Suppressor macrophage treated with lipopolysaccharide for 1 hour (primary cell): ENCODE measurements around the gene SPR.

Source experiments
- DNase-seq, 3 donors: peaks; one replicate each; pipeline ENCODE4 v3.0.0-alpha.2; 2020 to 2022

The SPR gene

DNA sequence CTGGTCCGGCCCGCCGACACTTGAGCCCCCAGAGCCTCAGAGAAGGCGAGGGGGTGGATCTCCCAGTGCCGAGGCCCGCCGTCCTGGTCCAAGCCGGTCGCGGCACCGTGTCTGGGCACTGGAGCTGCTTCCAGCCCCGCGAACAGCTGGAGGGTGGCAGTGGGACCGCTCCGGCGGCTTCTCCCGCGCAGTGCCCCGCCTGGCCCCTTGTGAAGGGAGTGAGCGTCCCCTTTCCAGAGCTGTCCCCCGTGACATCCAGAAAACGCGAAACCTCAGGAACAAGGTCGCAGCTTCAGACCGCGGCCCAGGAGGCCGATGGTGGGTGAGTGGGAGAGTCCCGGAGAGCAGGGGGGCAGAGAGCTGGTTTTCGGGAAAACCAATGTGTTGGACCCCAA, 29.5 kb downstream of the SPR start:
- no peak for DNase-seq

DNA sequence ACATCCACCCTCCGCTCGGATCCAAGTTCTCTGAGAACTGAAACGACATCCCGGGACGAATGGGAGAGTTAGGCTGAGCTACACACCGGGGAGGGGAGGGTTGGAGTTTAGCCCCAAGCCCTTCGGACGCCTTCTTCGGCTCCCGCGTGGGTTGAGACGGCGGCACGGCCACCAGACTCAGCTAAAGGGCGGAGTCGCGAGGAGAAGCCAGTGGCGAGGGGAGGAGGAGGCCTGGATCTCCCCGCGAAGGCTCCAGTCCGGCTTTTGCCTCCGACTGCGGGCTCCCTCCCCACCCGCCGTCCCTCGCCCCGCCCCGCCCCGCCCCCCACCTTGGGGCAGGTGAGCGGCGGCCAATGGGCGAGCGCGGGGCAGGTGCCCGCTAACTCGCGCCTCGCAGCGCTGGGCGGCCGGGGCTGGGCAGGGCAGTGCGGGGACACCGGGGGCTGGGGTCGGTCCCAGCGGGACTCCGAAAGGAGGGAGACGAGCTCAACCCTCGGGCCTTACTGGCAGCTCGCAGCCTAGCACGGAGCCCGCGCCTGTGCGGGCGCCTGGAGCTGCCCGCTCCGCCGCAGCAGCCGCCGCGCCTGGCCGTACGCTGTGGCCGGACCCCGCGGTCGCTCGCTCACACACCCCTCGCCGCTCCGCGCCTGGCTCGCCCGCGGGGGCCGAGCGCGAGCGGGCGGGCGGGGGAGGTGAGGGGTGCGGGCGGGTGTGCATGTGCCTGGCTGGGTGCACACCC, 30.1 kb downstream of the SPR start, which contains the start of gene EMX1:
Gene EMX1, plus strand, starts transcription at position 382 of the 739 bp plus-strand sequence. Its CDS starts 334 bp downstream, at position 716.
- peak; percentile 33 to 59 (median 34) for DNase-seq

DNA sequence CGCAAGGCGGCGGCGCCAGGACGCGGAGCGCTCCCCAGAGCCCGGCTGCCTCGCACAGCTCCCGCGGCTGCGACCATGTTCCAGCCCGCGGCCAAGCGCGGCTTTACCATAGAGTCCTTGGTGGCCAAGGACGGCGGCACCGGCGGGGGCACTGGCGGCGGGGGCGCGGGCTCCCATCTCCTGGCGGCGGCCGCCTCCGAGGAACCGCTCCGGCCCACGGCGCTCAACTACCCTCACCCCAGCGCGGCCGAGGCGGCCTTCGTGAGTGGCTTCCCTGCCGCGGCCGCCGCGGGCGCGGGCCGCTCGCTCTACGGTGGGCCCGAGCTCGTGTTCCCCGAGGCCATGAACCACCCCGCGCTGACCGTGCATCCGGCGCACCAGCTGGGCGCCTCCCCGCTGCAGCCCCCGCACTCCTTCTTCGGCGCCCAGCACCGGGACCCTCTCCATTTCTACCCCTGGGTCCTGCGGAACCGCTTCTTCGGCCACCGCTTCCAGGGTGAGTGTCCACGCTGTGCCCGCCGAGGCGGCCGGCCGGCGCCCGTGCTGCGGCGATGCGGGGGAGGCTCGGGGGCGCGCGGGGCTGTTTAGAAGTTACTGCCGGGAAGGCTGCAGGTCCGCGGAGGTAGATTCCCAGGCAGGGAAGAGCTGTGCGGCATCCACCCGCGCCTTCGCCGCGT, 30.8 kb downstream of the SPR start:
- DNase-seq = peak in 1 of 3 donors; percentile 51

DNA sequence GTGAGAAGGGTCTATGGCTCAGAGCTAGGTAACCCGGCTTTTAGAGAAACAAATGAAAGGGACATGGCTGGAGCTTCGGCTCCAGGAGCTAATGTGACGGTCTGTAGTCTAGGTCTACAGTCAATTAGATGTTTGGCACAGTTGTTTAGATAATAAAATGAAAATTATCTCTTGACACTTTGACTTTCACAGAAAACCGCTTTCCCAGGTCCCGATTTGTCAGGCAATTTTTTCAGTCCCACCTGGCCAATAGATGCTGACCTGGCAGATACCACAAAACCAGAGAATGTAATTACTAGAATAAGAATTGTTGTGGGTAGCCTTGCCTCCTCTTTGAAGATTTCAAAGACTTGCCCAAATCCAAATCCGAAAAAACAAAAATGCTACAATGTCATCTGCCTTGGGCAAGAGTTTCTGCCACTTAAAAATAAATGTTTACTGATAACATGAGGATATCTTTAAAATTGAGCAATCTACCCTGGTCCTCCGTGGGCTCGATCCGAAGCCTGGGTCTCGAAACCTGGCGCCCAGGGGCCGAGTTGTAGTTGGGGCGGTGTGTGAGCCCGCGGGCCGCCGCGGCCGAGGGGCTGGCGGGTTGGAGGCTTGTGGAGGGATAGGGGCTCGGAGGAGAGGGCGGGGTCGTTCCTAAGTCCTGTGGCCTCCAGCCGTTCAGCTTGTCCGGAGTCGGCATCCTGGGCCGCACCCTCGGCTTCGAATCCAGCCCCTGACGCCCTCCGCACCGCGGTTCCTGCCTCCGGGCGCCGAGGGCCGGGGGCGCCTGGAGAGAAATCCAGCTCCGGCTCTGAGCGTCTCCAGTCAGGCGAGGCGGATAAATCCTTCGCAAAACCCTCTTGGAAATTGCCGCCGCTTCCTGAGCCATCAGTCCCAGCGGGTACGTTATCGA, 32.5 kb downstream of the SPR start:
- no peak for DNase-seq

DNA sequence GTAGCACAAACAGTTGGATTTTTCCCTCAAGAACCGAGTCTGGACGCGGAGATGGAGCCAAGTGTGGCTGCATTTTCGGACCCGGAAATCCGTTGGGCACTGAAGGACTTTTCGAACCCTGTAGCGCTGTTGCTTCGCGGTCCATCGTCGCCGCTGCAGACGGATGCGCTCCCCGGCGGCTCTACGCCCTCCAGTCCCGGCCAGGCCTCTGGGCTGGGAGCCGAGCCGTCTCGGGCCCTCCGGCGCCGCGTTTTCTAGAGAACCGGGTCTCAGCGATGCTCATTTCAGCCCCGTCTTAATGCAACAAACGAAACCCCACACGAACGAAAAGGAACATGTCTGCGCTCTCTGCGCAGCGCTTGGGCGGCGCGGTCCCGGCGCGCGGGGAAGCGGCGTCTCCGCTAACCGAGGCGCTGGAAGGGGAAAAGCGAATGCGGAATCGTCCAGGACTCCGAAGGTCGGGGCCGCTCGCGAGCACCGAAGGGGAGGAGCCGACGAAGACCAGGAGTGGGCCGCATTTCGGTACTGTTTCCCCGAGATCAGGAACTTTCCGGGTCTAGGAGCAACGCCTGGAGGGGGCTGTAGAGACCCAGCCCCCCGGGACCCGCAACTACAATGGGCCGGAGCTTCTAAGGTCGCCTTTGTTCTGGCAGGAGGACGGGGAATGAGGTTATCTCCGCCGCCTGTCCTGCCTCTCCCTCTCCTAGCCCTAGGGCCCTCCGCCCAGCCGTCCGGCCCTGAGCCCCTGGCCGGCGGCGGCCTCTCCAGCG, 33.3 kb downstream of the SPR start:
- peak; percentile 24 to 69 (median 45) for DNase-seq

DNA sequence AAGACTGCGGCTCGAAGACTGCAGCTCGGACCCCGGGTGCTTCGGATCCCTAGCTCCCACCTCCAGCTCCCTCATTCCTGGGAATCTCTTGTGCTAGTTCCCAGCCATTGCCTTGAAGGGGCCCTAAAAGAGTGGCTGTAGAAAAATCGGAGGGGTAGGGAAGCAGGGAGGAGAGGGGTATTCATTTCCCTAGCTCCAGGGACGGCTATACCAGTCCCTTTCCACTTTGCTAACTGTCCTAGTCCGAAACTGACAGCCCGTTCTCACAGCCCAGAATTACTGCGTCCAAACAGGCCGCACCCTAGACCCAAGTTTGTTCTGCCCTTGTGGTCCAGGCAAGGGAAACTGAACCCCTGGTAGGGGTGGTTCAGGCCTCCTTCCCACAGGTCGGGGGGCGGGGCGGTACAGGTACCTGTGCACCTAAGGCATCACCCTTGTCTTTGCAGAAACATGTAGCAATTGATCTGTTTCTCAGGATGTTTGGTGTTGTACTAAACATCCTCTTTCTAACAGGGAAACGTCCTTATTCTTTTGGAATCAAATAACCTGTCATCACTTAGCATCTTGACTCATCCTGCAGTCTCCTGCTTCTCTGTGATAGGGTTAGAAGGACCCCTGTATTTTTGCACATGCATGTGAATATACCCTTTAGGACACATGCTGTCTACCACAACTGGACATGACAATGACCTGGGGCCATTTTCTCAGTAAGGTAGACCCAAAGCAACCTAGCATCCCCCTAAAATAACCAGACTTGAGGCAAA, 34.1 kb downstream of the SPR start:
- no peak for DNase-seq

DNA sequence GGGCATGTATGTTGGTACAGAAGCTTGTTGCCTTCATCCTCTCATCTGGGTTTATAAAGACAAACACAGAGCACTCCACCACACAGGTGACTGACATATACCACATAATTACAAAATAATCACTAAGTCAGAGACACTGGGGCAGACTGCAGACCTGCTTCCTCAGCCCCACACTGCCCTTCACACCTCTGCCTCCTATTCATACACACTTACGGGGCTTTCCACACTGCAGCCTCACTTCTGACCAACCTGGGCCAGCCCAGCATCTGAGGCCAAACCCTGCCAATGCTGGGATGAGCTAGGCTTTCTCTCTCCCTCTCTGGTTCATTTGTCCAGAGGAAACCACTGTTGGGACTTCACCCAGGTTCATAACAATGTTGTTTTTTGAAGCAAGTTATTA, 34.6 kb downstream of the SPR start:
- DNase-seq = no peak

DNA sequence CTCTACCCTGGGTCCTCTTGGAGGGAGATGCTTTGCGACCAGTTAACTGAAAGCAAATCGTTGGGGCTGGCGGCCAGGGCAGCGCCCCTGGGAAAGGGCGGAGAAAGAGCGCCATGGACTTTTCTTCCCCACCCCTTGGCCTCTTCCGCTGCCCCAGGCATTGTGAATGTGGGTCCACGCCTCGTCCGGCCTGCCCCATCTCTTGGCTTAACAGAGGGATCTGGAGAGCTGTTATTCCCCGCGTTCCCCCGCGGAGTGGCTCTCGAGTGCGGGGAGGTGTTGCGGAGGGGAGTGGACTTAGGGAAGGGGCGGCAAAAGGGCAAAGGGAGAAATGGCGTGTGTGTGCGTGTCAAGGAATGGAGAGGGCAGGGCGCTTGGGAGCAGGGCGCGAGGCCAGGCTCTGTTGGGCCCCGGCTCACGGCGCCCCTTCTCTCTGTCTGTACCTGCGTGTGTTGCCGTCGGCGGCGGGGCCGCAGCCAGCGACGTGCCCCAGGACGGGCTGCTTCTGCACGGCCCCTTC, 36.7 kb downstream of the SPR start:
- DNase-seq = no peak

DNA sequence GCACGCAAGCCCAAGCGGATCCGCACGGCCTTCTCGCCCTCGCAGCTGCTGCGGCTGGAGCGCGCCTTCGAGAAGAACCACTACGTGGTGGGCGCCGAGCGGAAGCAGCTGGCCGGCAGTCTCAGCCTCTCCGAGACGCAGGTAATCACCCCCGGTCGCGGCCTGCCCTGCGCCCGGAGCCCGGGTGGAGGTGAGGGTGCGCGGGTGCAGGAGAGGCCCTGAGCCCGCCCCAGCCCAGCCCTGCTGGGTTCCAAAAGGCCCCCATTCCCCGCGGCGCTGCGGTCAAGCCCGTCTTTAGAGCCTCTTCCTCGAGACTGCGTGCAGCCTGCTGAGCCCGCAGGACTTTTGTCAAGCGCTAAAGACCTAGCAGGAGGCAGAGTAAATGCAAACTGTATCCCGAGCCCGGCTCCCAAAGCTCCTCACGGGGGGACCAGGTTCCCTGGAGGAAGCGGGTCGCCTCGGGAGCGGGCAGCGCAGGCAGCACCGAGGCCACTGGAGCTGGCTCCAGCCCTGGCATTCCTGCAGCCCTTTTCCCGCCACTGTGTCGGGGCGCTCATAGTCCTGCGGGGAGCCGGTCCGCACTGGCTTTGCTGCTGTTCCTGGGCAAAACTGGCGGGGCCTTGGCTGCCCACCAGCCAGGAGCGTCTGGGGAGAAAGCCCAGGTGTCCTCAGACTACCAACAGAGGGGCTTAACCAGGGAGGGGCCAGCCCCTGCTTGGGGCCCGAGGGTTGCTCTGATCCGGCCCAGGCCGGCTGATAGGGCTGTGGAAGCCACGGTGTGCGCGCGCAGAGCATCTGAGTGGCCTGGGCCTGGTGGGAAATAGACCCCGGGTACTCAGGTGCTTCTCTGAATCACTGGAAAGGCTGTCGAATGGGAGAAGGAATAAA, 37.4 kb downstream of the SPR start:
- no peak for DNase-seq

DNA sequence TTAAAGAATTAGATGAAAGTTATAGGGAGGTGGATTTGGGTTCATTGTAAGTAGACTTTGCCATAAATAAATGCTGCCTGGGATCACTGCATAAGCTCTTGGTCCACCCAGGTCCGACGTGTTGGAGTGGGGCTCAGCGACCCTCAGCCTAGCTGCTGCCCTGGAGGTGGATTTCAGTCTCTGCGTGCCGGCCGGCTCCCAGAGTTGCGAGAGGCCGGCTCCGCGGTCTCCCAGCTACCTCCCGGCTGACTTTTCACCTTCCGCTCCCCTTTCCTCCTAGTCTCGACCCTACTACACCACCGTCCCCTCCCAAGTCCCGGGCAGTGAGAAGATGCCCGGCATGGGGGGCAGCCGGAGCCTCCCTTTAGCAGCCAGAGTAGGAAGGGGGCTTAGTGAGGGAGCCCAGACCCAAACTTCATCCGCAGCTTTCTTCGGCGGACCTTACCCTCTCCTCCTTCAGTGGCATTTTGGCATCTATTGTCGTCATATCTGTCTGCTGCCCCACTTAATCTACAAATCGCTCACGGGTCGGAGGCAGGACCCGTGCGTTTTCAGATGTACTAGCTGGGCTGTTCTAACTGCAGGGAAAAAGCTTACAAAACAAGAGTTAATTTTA, 38.2 kb downstream of the SPR start:
- DNase-seq = no peak

DNA sequence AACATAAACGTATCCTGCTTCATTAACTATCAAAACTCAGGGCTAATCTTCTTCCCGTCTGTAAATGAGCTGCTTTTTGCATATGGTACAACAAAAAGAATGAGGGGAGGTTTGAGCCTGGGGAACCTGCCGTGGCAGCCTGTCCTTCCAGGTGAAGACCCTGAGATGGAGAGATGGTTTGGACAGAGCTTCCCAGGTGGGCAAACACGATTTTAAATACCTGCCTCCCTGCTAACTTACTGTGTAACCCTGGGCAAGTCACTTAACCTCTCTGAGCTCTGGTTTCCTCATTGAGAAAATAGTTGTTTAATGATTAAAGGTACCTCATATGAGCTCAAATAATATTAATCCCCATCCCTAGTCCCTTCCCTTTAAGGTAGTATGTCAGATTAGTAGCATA, 39.2 kb downstream of the SPR start:
- DNase-seq = no peak

DNA sequence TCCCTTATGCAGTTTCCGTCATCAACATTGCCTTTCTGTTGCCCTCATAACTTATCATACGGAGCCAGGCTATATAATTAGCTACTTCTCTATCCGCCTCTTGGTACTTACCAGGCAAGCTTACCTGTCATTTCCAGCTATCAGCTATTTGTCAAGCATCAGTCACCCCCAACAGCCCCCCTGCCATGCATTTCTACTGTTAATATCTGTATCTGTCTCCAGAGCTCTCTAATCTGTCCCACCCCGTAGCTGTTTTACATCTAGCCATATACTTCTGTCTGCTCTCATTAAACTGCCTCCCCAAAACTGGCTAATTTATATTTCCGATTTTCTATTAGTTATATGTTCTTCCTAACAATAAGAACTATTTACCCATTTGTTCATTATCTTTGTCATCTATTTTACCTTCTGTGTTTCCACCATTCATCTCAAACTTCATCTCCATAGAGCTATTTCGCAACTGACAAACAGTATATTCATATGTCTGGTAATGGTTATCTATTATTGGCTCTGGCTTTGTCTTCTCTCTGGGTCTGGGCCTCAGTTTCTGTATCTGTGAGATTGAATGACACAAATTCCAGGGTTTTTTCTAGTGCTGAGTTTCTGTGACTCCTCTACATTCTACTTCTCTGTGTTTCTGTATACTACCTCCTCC, 39.7 kb downstream of the SPR start:
- no peak for DNase-seq

DNA sequence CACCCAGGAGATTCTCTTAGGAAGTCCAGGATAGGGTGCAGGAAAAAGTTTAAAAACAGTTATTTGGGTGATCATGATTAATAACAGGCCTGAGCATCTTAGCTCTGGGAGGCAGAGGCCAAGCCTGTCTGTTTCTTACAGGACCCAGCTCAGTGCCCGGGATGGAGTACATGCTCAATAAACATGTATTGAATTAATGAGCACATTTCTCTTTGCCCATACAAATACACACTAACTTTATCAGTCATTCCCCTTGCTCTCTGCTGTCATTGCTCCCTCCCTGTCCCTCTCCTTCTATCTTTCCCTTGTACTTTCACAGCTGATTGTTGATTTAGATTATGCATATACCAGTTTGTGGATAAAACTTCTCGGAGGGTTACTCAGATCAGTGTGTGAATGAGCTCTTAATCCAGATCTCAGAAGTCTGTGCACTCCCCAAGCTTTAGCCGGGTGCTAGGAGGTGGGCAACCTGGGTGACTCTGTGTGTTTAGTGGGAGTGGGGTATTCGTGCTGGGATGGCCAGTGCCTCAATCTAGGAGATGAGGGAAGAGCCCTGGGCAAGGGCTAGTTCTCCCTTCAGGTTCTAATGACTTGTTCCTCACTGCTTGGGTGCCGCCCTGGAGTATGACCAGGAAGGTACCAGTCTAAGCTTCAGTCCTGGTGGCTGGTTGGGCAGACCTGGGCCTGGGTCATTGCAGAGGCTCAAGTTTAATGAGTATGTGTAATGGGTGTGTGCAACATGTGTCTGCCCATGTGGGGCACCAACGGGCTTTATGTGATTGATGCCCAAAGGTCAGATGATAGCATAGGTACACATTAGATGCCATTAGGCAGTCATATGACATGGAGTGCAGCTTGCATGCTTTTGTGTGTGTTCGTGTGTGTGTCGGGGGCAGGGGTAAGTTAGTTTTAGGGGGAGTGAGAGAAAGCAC, 40.7 kb downstream of the SPR start:
- DNase-seq = no peak

DNA sequence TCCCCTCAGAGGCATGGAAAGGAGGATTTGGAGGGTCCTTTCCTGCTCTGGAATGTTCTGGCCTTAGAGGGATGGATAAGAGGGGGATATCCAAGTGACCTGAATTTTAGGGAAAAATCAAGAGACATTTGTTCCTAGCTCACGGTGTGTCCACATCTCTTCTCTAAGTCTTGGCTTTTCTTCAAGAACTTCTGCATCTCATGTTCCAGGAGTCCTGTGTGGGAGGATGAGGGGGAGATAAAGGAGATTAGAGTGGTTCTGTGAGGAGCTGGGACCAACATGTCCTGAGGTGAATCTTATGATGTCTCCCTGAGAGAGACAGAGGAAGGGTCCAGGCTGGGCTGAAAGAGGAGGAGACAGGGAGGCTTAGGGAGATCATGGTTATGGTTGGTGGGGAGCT, 41.8 kb downstream of the SPR start:
- no peak for DNase-seq

DNA sequence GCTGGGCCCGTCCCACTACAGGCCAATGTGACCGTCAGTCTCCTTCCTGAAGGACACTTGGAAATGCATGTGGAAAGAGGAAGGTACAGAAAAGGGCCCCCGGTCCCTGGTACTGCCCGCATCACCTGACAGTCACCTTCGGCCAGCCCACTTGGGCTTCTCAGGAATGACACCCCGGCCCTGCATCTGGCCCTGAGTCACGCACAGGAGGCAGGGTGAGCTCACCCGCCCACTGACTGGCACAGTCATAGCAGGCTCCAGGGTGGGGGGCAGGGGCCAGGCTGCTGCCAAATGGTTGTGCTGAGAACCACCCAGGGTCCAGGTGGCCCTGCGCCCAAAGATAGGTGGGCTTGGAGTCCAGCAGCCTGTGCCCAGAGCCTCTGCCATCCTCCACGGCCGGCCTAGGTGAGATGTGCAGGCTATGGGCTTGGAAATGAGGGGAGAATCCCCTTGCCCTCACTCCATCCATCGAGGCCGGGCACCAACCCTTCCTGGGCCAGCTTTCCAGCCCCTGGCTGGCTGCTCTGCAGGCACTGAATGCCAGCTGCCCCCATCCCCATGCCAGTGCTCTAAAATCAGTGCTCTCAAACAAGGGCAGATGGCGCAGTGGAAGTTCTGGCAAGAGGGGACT, 44.2 kb downstream of the SPR start:
- DNase-seq = peak; percentile 63 to 81 (median 66)

DNA sequence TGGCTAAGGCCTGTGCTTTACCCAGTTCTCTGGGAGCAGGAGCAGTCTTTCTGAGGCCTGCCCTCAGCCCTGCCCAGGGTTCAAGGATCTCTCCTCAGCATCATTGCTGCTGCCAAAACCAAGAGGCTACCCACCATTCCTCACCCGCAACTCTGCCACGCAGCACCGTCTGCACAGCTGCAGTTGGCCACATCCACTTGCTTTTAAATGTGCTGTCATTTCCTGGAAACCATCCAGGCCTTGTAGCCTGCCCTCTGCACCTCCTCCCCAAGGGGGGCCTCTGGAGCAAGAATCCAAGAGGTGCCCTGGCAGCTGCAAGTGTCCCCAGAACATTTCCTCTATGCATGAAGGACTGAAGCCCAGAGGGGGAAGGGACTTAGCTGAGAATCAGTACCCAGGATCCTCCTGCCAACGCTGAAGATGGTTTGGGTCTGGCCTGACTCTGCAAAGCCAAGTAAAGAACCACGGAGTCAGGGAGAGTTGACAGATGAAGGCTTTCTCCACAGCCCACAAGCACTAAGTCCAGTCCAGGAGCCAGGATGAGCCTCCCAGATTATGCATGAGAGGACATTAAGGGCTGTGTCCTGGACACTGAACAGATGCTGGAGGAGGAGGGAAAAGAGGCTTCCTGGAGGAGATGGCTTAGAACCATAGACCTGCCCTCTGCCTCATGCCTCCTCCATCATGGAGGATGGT, 45.0 kb downstream of the SPR start:
- no peak for DNase-seq

DNA sequence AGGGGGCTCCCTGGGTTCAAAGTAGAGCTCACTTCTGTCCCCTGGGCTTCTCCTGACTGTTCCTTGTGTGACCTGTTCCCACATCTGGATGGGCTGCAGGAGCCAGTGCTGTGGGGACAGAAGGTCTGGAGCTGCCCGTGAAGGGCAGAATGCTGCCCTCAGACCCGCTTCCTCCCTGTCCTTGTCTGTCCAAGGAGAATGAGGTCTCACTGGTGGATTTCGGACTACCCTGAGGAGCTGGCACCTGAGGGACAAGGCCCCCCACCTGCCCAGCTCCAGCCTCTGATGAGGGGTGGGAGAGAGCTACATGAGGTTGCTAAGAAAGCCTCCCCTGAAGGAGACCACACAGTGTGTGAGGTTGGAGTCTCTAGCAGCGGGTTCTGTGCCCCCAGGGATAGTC, 45.6 kb downstream of the SPR start:
- DNase-seq = no peak
